ENCODE measurements around the gene OR2L3. TPM values are rescaled to one million over a fixed set of nuclear protein-coding genes. Genes with fewer than 3 reads are reported as not detected.
"Not testable (repeated sequence)": the region's sequence is repeated elsewhere in the genome, so short reads cannot be mapped to it uniquely, and the experiment has no call there.

The OR2L3 gene
- total RNA-seq, result not detected
- long read RNA-seq, donor 1, result 0 reads
- long read RNA-seq, donor 2, result 0 reads

GRCh38 chr1:248046536-248046935, at the start of gene OR2L3:
TSS of gene OR2L3 (plus strand) at chr1:248046836. CDS start at chr1:248060682, 13,846 bp downstream.
- intact Hi-C loops (cut with DNase I), result no loop called here

DNA sequence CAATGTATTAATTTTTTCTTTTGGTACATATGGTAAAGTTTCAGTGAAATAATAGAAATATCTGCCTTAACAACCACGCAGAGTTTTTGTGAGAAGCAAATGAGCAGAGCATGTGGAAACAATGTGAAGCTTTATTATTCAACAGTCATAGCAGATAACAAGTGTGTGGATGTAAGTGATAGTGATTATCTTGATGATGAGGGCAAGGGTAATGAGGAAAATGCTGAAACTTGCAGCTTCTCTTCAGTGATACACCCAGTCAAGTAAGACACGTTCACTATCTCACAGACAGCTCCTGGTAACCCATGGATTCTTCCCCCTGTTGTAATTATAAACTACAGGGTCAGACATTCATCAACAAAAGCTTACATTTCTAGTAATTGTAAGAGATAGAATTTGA, 47.8 kb upstream of the OR2L3 start:
- intact Hi-C loops (cut with DNase I), result no loop called here
- DNase-seq (ENCODE audit: low spot score), result no peak

More at GRCh38 chr1:248046536-248046935, at the start of gene OR2L3:
- DNase-seq (ENCODE audit: low spot score), result no peak

DNA sequence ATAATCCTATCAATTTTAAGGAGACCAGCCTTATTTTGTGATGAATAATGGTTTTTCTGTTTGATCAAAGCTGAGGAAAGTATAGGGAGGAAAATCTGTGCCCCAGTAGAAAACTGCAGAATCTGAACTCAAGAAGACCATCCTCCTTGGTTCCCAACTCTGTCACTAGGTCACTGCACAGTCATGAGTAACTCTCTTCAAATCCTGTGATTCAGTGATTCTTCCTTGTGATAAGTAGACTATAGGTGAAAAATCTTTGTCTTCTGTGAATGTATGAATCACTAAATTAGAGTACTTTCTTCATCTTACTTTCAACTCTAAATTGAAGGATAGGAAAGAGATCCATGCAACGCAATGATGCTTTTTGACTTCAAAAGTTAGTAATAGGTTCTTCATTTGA, 46.5 kb upstream of the OR2L3 start:
- intact Hi-C loops (cut with DNase I), result no loop called here
- DNase-seq (ENCODE audit: low spot score), result no peak

GRCh38 chr1:248007778-248008177, 38.9 kb upstream of the OR2L3 start:
- intact Hi-C loops (cut with DNase I), result no loop called here
- DNase-seq (ENCODE audit: low spot score), result no peak

- no peak for DNase-seq (ENCODE audit: low spot score)
- intact Hi-C loops (cut with DNase I), result no loop called here
Observed at GRCh38 chr1:248009681-248010080, 37.0 kb upstream of the OR2L3 start.

- intact Hi-C loops (cut with DNase I), result no loop called here
Observed at GRCh38 chr1:248013229-248013710, 33.4 kb upstream of the OR2L3 start, which contains the start of gene OR2L5. TSS of gene OR2L5 (plus strand) at chr1:248013660. CDS start at chr1:248021948, 8,288 bp downstream.

GRCh38 chr1:248015803-248016202, 30.8 kb upstream of the OR2L3 start:
- no peak for DNase-seq (ENCODE audit: low spot score)
- intact Hi-C loops (cut with DNase I), result no loop called here

More at GRCh38 chr1:248013229-248013710, 33.4 kb upstream of the OR2L3 start, which contains the start of gene OR2L5:
- no peak for DNase-seq (ENCODE audit: low spot score)

GRCh38 chr1:248029770-248030169, 16.9 kb upstream of the OR2L3 start, which contains the start of gene OR2L2:
TSS of gene OR2L2 (plus strand) at chr1:248030070. CDS start at chr1:248038268, 8,198 bp downstream.
- DNase-seq (ENCODE audit: low spot score), result no peak
- intact Hi-C loops (cut with DNase I), result no loop called here

GRCh38 chr1:248045209-248045608, 1.4 kb upstream of the OR2L3 start:
- DNase-seq (ENCODE audit: low spot score), result no peak
- intact Hi-C loops (cut with DNase I), result no loop called here

DNA sequence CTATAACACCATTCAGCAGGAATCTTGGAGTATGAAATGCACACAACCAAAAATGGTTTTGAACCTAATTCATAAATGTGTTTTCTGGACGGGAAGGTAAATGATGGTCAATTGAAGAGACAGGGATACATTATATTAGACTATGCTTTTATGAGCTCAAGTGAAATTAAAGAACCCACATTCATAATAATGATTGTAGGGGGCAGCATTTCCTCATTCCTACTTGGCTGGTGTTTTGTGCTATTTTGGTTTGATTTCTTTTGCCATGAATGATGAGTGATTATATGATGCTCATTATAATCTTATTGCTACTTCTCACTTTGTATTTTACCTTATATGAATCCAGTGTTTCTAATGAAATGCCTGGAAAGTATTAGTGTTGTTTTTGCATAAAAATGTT, 372 bp downstream of the OR2L3 start:
- DNase-seq (ENCODE audit: low spot score), result no peak
- intact Hi-C loops (cut with DNase I), result no loop called here

GRCh38 chr1:248054671-248055070, 8.0 kb downstream of the OR2L3 start:
- no peak for DNase-seq (ENCODE audit: low spot score)
- intact Hi-C loops (cut with DNase I), result no loop called here

GRCh38 chr1:248055261-248055660, 8.6 kb downstream of the OR2L3 start:
- intact Hi-C loops (cut with DNase I), result no loop called here
- no peak for DNase-seq (ENCODE audit: low spot score)

DNA sequence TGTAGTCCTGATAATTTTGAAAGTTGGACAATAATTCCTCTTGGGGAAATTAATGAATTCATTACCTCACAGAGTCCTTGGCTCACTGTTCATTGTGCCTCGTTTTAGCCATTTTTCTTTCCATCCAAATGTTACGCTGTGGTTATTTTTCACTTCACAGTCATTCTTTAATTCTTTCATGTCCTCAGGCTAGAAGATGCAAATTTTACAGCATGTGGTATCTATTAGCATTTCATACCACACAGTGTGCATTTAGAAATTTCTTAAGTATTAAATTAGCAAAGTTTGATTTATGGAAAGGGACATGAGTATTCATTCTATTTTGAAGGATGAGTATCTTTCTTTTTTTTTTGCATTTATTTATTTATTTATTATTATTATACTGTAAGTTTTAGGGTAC, 18.4 kb downstream of the OR2L3 start:
- intact Hi-C loops (cut with DNase I), result no loop called here
- DNase-seq (ENCODE audit: low spot score), result no peak

DNA sequence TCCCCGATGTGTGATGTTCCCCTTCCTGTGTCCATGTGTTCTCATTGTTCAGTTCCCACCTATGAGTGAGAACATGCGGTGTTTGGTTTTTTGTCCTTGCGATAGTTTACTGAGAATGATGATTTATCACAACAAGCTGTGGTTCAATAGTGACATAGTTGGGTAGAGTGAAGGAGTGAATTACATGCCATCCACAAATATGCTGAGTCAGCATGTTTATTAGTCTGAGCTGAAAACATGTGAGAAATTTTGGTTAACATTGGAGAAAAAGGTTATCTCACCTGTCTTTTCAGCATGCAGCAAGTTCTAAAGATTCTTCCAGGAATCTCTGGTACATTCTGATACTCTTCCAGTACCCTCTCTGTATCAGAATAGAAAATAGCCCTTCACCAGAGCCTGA, 19.0 kb downstream of the OR2L3 start:
- DNase-seq (ENCODE audit: low spot score), result no peak

GRCh38 chr1:248083864-248084263, 37.2 kb downstream of the OR2L3 start:
- DNase-seq (ENCODE audit: low spot score); intact Hi-C loops (cut with DNase I): not testable (repeated sequence)

More for the DNA sequence above, 19.0 kb downstream of the OR2L3 start:
- intact Hi-C loops (cut with DNase I), result no loop called here

DNA sequence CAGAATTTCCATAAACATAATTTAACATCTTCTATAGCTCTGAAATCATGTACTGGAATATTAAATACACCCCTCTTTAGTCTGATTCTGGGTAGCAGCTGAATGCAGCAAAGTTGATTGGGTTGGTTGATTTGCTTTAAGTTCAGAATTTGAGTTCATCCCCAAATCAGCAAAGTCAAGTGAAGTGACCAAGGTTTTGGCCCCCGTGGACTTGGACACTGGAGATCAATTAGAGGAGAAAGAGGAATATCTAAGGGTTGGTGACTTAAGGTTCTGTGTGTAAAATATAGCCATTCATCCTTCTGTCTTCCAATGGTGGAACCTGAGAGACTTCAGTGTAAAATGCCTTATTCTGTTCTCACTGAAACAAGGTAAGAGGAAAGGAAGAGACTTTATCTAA, 48.2 kb downstream of the OR2L3 start, which contains the start of gene OR2L13:
Gene OR2L13 (plus strand): TSS at position 301 of the 400 bp plus-strand sequence. CDS start 4,192 bp downstream, outside the sequence.
- intact Hi-C loops (cut with DNase I), result no loop called here
- no peak for DNase-seq (ENCODE audit: low spot score)

DNA sequence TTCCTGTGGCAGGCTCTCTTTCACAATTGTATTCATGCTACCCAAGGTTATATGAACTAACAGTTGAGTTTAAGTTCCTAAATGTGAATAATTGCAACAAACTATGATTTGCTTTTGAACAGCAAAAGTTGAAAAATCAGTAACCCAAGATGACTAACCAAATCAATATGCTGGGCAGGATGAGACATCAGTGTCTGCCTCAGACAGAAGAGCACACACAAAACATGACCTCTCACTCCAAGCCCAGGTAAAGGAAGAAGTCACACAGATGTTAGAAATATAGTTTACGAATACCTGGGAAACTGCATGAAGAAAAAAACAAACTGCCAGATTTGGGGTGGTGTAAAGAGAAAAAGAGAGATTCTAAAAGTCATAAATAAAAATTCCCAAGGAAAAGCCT, 51.9 kb downstream of the OR2L3 start:
- no peak for DNase-seq (ENCODE audit: low spot score)
- intact Hi-C loops (cut with DNase I), result no loop called here

DNA sequence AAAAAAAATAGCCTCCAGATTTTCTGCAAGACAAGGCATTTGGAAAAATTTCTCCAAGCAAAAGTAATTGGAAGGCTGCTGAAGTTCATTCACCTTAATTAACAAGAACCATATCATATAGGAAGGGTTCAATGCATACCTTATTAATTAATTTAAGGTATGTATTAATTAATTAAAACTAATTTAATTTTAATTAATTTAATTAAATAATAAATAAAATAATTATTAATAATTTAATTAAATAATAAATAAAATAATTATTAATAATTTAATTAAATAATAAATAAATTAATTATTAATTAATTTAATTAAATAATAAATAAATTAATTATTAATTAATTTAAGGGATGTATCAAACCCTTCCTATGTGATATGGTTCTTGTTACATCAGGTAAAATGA, 56.2 kb downstream of the OR2L3 start:
- intact Hi-C loops (cut with DNase I), result no loop called here
- DNase-seq (ENCODE audit: low spot score), result no peak

DNA sequence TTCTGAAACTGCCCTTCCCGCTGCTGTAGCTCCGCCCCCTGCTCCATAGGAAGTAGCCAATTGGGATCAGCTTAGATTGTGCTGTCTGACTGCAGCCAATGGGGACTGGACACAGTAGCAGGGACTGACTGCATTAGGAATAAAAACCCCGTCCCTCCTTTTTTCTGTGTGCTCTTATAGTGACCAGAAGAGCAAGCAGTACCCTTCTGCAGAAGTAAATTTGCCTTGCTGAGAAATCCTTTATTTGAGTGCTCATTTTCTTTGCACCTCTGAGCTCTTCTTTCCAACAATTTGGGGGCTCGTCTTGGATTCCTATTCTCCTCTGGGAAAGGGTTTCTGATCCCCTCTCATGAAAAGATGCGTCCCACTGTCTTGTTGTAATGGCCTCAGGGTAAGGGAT, 64.5 kb downstream of the OR2L3 start:
- DNase-seq (ENCODE audit: low spot score), result no peak
- intact Hi-C loops (cut with DNase I), result no loop called here
